Nephron (organoid): ENCODE results near the gene OSBPL9.

Source experiments
- H3K27ac Mint-ChIP-seq, 3 experiments: 2 replicates each; pipeline ENCODE4 v1.8.0; 2020; ENCODE audit warnings: mixed read lengths in 3 of 3, mild to moderate bottlenecking in 2 of 3, moderate library complexity in 1 of 3
- H3K27me3 Mint-ChIP-seq: 2 replicates; pipeline ENCODE4 v1.8.0; 2021; ENCODE audit warnings: low read depth, mild to moderate bottlenecking, moderate library complexity, mixed read lengths
- H3K36me3 Mint-ChIP-seq: 2 replicates; pipeline ENCODE4 v1.8.0; 2020; ENCODE audit warnings: low read depth, mixed read lengths
- H3K4me1 Mint-ChIP-seq: 2 replicates; pipeline ENCODE4 v1.8.0; 2020; ENCODE audit warnings: mixed read lengths
- H3K4me3 Mint-ChIP-seq, 3 experiments: 2 replicates each; pipeline ENCODE4 v1.8.0; 2020; ENCODE audit warnings: mild to moderate bottlenecking in 3 of 3, mixed read lengths in 3 of 3, moderate library complexity in 2 of 3
- H3K9me3 Mint-ChIP-seq: 2 replicates; pipeline ENCODE4 v1.8.0; 2020; ENCODE audit warnings: mixed read lengths
- TF ChIP-seq, protein P1 (sequence below), 3 experiments: fragments of 200-600 bp; sonication (generic); IDR thresholded peaks; one replicate each; pipeline ENCODE4 v1.5.0; 2021; ENCODE audit warnings: antibody characterized with exemption in 3 of 3; ENCODE audit not compliant: unreplicated experiment in 3 of 3

Gene OSBPL9

DNA sequence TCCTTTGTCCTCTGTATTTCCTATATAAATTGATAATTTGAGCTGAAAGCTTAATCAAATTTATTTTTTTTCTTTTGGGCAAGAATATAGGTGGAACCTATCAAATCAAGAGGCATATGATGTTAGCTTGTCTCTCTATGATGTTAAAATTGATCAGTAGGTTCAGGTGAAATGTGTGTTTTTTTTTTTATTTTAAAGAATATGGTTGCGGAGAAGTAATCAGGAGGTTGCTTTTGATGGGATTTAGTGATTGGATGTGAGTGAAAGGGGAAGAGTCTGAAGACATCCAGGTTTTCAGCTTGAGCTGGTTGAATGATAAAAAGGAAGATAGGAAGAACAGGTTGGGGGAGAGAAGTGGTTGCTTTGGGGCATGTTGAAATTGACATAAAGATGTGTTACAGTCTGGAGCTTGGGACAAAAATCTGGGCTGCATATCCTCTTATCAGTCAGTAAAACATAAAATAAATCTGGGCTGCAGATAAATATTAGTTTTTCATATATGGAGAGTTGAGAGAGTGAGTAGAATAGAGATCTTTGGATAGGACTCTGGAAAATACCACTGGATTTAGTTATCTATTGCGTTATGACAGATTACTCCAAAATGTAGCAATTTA is 5.1 kb downstream of the OSBPL9 start:
- H3K27ac Mint-ChIP-seq, result no peak overlapping the region
- H3K4me1 Mint-ChIP-seq, result peaks cover 51% of the 10 kb centered on the region
- no peaks in the 10 kb centered on the region for H3K27me3 Mint-ChIP-seq
- no peaks in the 10 kb centered on the region for H3K9me3 Mint-ChIP-seq
- no peak overlapping the region for H3K4me3 Mint-ChIP-seq
- TF ChIP-seq, protein P1, sequence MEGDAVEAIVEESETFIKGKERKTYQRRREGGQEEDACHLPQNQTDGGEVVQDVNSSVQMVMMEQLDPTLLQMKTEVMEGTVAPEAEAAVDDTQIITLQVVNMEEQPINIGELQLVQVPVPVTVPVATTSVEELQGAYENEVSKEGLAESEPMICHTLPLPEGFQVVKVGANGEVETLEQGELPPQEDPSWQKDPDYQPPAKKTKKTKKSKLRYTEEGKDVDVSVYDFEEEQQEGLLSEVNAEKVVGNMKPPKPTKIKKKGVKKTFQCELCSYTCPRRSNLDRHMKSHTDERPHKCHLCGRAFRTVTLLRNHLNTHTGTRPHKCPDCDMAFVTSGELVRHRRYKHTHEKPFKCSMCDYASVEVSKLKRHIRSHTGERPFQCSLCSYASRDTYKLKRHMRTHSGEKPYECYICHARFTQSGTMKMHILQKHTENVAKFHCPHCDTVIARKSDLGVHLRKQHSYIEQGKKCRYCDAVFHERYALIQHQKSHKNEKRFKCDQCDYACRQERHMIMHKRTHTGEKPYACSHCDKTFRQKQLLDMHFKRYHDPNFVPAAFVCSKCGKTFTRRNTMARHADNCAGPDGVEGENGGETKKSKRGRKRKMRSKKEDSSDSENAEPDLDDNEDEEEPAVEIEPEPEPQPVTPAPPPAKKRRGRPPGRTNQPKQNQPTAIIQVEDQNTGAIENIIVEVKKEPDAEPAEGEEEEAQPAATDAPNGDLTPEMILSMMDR (IDR thresholded peaks at IDR 0.05; ENCODE audit: unreplicated experiment in 3 of 3), result no peak
- H3K36me3 Mint-ChIP-seq, result no peaks in the 10 kb centered on the region

DNA sequence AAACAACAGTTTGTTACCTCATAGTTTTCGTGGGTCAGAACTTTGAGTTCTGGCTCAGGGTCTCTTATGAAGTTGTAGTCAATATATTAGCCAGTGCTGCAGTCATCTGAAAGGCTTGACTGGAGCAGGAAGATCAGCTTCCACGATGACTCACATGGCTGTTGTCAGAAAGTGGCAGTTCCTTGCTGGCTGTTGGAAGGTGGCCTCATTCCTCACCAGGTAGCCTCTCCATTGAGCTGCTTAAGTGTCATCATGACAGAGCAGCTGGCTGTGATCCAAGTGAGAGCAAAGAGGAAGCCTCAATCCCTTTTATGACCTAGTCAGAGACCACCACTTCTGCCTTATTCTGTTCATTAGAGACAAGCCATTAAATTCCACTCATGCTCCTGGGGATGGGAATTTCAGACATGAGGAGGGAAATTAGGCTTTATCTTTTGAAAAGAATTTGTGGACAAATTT is 5.6 kb downstream of the OSBPL9 start:
- TF ChIP-seq, protein P1 (IDR thresholded peaks at IDR 0.05; ENCODE audit: unreplicated experiment in 3 of 3), result no peak
- no peaks in the 10 kb centered on the region for H3K9me3 Mint-ChIP-seq
- H3K36me3 Mint-ChIP-seq, result no peaks in the 10 kb centered on the region
- H3K27ac Mint-ChIP-seq, result no peak overlapping the region
- peaks cover 46% of the 10 kb centered on the region for H3K4me1 Mint-ChIP-seq
- no peak overlapping the region for H3K4me3 Mint-ChIP-seq
- no peaks in the 10 kb centered on the region for H3K27me3 Mint-ChIP-seq

DNA sequence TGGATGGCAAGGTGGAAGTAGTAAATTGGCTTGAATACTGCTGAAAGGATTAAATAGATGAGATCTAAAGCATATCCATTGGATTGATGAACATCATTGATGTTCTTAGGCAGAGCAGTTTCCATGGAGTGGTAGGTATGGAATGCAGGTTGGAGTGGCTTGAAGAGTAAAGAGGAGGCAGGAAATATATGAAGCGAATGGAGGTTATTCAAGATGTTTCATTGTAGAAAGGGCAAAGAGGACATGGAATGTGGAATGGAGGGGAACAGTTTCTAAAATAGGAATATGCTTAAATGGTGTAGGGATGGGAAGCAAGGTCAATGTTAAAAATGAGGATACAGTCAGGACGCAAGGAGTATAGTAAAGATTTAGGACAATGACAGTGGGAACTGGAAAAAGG is 6.1 kb downstream of the OSBPL9 start:
- H3K27ac Mint-ChIP-seq, result no peak overlapping the region
- H3K4me3 Mint-ChIP-seq, result no peak overlapping the region
- TF ChIP-seq, protein P1 (IDR thresholded peaks at IDR 0.05; ENCODE audit: unreplicated experiment in 3 of 3), result no peak
- H3K4me1 Mint-ChIP-seq, result peaks cover 40% of the 10 kb centered on the region
- H3K27me3 Mint-ChIP-seq, result no peaks in the 10 kb centered on the region
- no peaks in the 10 kb centered on the region for H3K36me3 Mint-ChIP-seq
- H3K9me3 Mint-ChIP-seq, result no peaks in the 10 kb centered on the region

DNA sequence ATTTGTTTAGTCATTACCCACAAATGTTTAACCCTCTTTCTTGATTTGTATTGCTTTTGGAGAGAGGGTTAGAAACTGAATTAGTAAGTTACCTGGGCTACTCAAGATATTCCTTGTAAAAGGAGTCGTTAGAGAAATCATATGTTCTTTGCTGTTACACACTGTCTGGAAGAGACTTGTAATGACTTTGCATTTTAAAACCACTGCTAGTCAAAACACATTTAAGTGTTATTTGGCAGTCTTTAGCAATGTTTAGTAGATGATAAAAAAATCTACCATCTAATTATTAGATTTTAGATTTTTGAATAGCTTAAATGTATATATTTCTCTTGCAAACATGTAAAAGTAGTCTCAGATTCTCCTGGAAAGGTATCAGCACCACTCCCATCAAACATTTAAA is 6.6 kb downstream of the OSBPL9 start:
- Mint-ChIP-seq H3K27ac (no peak overlapping the region), H3K4me3 (no peak overlapping the region), H3K9me3 (no peaks in the 10 kb centered on the region), H3K36me3 (no peaks in the 10 kb centered on the region), H3K4me1 (peaks cover 36% of the 10 kb centered on the region), H3K27me3 (no peaks in the 10 kb centered on the region)
- TF ChIP-seq, protein P1 (IDR thresholded peaks at IDR 0.05; ENCODE audit: unreplicated experiment in 3 of 3), result no peak

DNA sequence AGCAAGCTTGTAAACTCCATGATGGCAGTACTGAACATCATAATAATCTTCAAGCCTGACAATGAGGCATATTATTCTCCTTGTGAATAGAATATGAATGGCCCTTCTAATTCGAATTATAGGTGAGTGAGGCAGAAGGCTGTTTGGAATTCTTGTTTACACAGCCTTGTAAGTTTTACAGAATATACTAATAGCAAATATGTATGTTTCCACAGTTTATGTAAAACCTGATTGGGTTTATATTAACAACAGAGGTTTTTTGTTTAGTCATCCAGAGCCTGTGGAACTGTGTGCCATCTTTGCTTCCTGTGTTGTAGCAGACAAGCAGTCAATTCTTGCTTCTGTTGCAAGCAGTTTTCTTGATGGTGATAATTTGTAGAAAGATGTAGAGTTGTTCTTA is 8.0 kb downstream of the OSBPL9 start:
- Mint-ChIP-seq H3K36me3 (no peaks in the 10 kb centered on the region), H3K4me1 (peaks cover 22% of the 10 kb centered on the region), H3K9me3 (no peaks in the 10 kb centered on the region), H3K4me3 (no peak overlapping the region), H3K27ac (no peak overlapping the region), H3K27me3 (no peaks in the 10 kb centered on the region)
- TF ChIP-seq, protein P1 (IDR thresholded peaks at IDR 0.05; ENCODE audit: unreplicated experiment in 3 of 3), result no peak

DNA sequence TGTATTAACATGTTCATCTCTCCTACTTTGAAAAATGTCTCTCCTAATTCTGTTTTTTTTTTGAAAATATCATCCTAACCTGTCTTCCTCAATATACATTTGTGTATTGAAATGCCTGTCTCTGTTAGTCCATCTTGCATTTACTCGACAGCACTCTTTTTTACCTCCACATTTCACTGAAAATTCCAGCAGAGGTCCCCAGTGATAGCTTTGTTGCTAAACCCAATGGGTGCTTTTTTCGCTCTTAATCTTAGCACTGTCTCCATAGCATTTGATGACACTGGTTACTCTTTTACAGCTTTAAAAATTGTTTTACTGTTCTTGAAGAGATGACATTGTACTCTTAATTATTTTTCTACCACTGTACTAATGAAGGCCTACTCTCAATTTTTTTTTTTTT is 10.8 kb downstream of the OSBPL9 start:
- no peaks in the 10 kb centered on the region for H3K9me3 Mint-ChIP-seq
- no peak overlapping the region for H3K27ac Mint-ChIP-seq
- TF ChIP-seq, protein P1 (IDR thresholded peaks at IDR 0.05; ENCODE audit: unreplicated experiment in 3 of 3), result peak; percentile 39 to 47 (median 39)
- H3K4me1 Mint-ChIP-seq, result peaks cover 5% of the 10 kb centered on the region
- H3K27me3 Mint-ChIP-seq, result no peaks in the 10 kb centered on the region
- H3K4me3 Mint-ChIP-seq, result no peak overlapping the region
- H3K36me3 Mint-ChIP-seq, result no peaks in the 10 kb centered on the region
